HG02852 (cell line): Measurements from ENCODE around the gene LARP1.
"Not testable (repeated sequence)": the region's sequence is repeated elsewhere in the genome, so short reads cannot be mapped to it uniquely, and the experiment has no call there.

Experiments used
- ATAC-seq: cut with Tn5 transposase; IDR thresholded peaks from one replicate; pipeline ENCODE4 v1.9.1; 2021; ENCODE audit warnings: mild to moderate bottlenecking, moderate library complexity; ENCODE audit not compliant: unreplicated experiment

LARP1 gene

GRCh38 chr5:154734370-154735248 is 20.6 kb upstream of the LARP1 start:
- ATAC-seq, result no peak

- not testable (repeated sequence) for ATAC-seq
These were observed 19.8 kb upstream of the LARP1 start for GRCh38 chr5:154735362-154735761.

GRCh38 chr5:154736372-154736771 is 18.8 kb upstream of the LARP1 start:
- ATAC-seq, result not testable (repeated sequence)

- no peak for ATAC-seq
These were observed 17.4 kb upstream of the LARP1 start for GRCh38 chr5:154737667-154738320.

GRCh38 chr5:154740483-154740882 is 14.7 kb upstream of the LARP1 start:
- ATAC-seq, result no peak

GRCh38 chr5:154740957-154741356 is 14.2 kb upstream of the LARP1 start:
- ATAC-seq, result no peak

- no peak for ATAC-seq
These were observed 13.8 kb upstream of the LARP1 start for GRCh38 chr5:154741415-154741814.

- ATAC-seq, result no peak
These were observed 11.4 kb upstream of the LARP1 start for GRCh38 chr5:154743812-154744211.

- no peak for ATAC-seq
These were observed 9.8 kb upstream of the LARP1 start for GRCh38 chr5:154745349-154745748.

GRCh38 chr5:154749491-154749890 is 5.7 kb upstream of the LARP1 start:
- ATAC-seq, result no peak

GRCh38 chr5:154750641-154751040 is 4.5 kb upstream of the LARP1 start:
- not testable (repeated sequence) for ATAC-seq

- no peak for ATAC-seq
These were observed 3.3 kb upstream of the LARP1 start for GRCh38 chr5:154751854-154752253.

GRCh38 chr5:154753792-154754191 is 1.4 kb upstream of the LARP1 start:
- ATAC-seq, result no peak

GRCh38 chr5:154754460-154755360 is 467 bp upstream of the LARP1 start:
- ATAC-seq, result peak; percentile 88

- ATAC-seq, result no peak
These were observed 1.1 kb downstream of the LARP1 start for GRCh38 chr5:154756009-154756867.

GRCh38 chr5:154756868-154757813 is 2.0 kb downstream of the LARP1 start:
- no peak for ATAC-seq

GRCh38 chr5:154757814-154758406 is 2.7 kb downstream of the LARP1 start:
- ATAC-seq, result no peak

- ATAC-seq, result no peak
These were observed 3.3 kb downstream of the LARP1 start for GRCh38 chr5:154758493-154758892.

GRCh38 chr5:154758977-154759376 is 3.8 kb downstream of the LARP1 start:
- no peak for ATAC-seq
